RWPE2 (cell line): ENCODE data around the gene OR6S1.

Experiments
- ATAC-seq: fragments of 200-7000 bp; cut with Tn5 transposase; 3 replicates; pipeline ENCODE4 v1.9.1; 2021; ENCODE audit warnings: low read depth
- DNase-seq: peaks from one replicate; pipeline ENCODE4 v3.0.0-alpha.2; 2020; ENCODE audit warnings: low spot score
- H3K27ac ChIP-seq: fragments of 450-650 bp; 2 replicates; pipeline ENCODE4 v1.5.1; 2017; ENCODE audit warnings: mild to moderate bottlenecking; ENCODE audit not compliant: poor library complexity, severe bottlenecking
- H3K27me3 ChIP-seq: fragments of 250-450 bp; sonication (Bioruptor Pico); 2 replicates; pipeline ENCODE4 v1.5.1; 2021; ENCODE audit warnings: mild to moderate bottlenecking, moderate library complexity; ENCODE audit not compliant: insufficient read depth, poor library complexity, severe bottlenecking
- H3K36me3 ChIP-seq: fragments of 250-450 bp; sonication (Bioruptor Pico); 2 replicates; pipeline ENCODE4 v1.5.1; 2020; ENCODE audit warnings: low read depth, mild to moderate bottlenecking, moderate library complexity
- H3K4me1 ChIP-seq: fragments of 250-450 bp; sonication (Bioruptor Pico); 2 replicates; pipeline ENCODE4 v1.5.1; 2021; ENCODE audit warnings: mild to moderate bottlenecking, moderate library complexity; ENCODE audit not compliant: insufficient read depth, poor library complexity, severe bottlenecking
- H3K4me3 ChIP-seq: fragments of 250-450 bp; sonication (Bioruptor Pico); 2 replicates; pipeline ENCODE4 v1.5.1; 2021; ENCODE audit warnings: mild to moderate bottlenecking, moderate library complexity; ENCODE audit not compliant: severe bottlenecking
- H3K9me3 ChIP-seq: fragments of 250-450 bp; sonication (Bioruptor Pico); 2 replicates; pipeline ENCODE4 v1.5.1; 2021; ENCODE audit warnings: mild to moderate bottlenecking, moderate library complexity; ENCODE audit not compliant: severe bottlenecking
- CTCF ChIP-seq: fragments of 450-650 bp; IDR thresholded peaks from one replicate; pipeline ENCODE4 v1.5.1; 2017; ENCODE audit warnings: mild to moderate bottlenecking, moderate library complexity; ENCODE audit not compliant: poor library complexity, severe bottlenecking

The OR6S1 gene

DNA sequence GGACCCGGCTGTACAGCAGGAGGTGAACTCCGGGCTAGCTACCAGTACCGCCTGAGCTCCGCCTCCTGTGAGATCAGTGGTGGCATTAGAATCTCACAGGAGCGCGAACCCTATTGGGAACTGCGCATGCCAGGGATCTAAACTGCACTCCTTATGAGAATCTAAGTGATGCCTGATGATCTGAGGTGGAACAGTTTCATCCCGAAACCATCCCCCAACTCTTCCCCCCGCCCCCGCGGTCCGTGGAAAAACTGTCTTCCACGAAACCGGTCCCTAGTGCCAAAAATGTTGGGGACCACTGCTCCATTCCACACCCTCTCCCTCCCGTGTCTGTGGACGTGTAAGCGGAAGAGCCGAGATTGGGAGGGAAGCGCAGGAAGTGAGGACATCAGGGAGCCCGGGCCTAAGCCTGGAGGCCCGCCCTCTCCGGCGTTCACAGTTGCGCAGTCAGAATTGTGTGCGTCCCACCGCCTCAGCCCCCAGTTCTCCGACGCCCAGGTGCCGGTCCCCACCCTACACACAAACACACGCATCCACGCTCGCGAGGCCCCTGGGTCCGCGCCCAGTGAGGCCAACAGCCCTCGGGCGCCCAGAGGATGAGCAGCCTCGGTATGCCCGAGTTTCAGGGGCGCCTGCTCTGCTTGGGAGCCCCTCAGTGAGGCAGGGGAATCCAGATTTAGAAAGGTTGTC, 41.1 kb upstream of the OR6S1 start:
- peak overlapping the region; percentile 80 for H3K4me3 ChIP-seq
- DNase-seq, result peak; percentile 92
- no peak for TF ChIP-seq CTCF
- no peaks in the 10 kb centered on the region for H3K27me3 ChIP-seq
- H3K36me3 ChIP-seq, result no peaks in the 10 kb centered on the region
- H3K9me3 ChIP-seq, result no peaks in the 10 kb centered on the region
- H3K4me1 ChIP-seq, result peaks cover 3% of the 10 kb centered on the region
- ATAC-seq, result peak; percentile 64
- peak overlapping the region; percentile 92 for H3K27ac ChIP-seq

DNA sequence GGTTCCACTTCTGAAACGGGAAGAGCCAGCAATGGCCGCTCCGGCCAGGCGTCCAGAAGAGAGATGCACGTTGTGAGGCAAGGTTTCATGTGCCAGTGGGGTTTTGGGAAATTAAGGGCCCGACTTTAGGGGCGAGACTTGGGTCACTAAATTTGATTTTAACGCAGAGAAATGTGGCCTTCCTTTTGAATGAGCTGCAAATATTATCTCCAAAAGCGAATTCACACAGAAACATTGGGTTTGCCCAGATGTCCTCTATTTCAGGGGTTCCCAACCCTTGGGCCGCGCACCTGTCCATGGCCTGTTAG, 40.6 kb upstream of the OR6S1 start:
- Histone ChIP-seq H3K4me3 (peak overlapping the region; percentile 80), H3K9me3 (no peaks in the 10 kb centered on the region), H3K36me3 (no peaks in the 10 kb centered on the region), H3K27ac (peak overlapping the region; percentile 92), H3K27me3 (no peaks in the 10 kb centered on the region), H3K4me1 (peaks cover 3% of the 10 kb centered on the region)
- no peak for TF ChIP-seq CTCF
- ATAC-seq (no peak), DNase-seq (no peak)

- H3K36me3 ChIP-seq, result no peaks in the 10 kb centered on the region
- peak; percentile 9 for ATAC-seq
- H3K27ac ChIP-seq, result peak overlapping the region; percentile 92
- no peak for TF ChIP-seq CTCF
- H3K9me3 ChIP-seq, result no peaks in the 10 kb centered on the region
- H3K27me3 ChIP-seq, result no peaks in the 10 kb centered on the region
- peaks cover 3% of the 10 kb centered on the region for H3K4me1 ChIP-seq
- DNase-seq, result no peak
- peak overlapping the region; percentile 80 for H3K4me3 ChIP-seq
Measured at GRCh38 chr14:20681348-20682126, 40.0 kb upstream of the OR6S1 start.

GRCh38 chr14:20680843-20681347, 39.4 kb upstream of the OR6S1 start:
- DNase-seq (no peak), ATAC-seq (no peak)
- peak overlapping the region; percentile 92 for H3K27ac ChIP-seq
- H3K9me3 ChIP-seq, result no peaks in the 10 kb centered on the region
- peaks cover 3% of the 10 kb centered on the region for H3K4me1 ChIP-seq
- no peaks in the 10 kb centered on the region for H3K36me3 ChIP-seq
- peak overlapping the region; percentile 80 for H3K4me3 ChIP-seq
- no peak for TF ChIP-seq CTCF
- H3K27me3 ChIP-seq, result no peaks in the 10 kb centered on the region

GRCh38 chr14:20680363-20680762, 38.9 kb upstream of the OR6S1 start:
- Histone ChIP-seq H3K4me1 (peaks cover 3% of the 10 kb centered on the region), H3K36me3 (no peaks in the 10 kb centered on the region), H3K27me3 (no peaks in the 10 kb centered on the region), H3K9me3 (no peaks in the 10 kb centered on the region), H3K4me3 (peak overlapping the region; percentile 80), H3K27ac (no peak overlapping the region)
- ATAC-seq (no peak), DNase-seq (no peak)
- no peak for TF ChIP-seq CTCF
